Suprapubic skin (tissue), 4 donors: ENCODE measurements around the gene EFR3B. TPM values are rescaled to one million over a fixed set of nuclear protein-coding genes. Genes with fewer than 3 reads are reported as not detected.

ENCODE experiments used
- DNase-seq, 2 donors: peaks; one replicate each; pipeline ENCODE4 v3.0.0-alpha.2; 2019; ENCODE audit warnings: low spot score in 2 of 2
- H3K27ac ChIP-seq: fragments of 200-600 bp; sonication (generic); one replicate; pipeline ENCODE4 v1.5.1; 2019
- H3K27me3 ChIP-seq: fragments of 200-600 bp; sonication (generic); one replicate; pipeline ENCODE4 v1.5.1; 2019
- H3K36me3 ChIP-seq: fragments of 200-600 bp; sonication (generic); one replicate; pipeline ENCODE4 v1.5.1; 2019
- H3K4me1 ChIP-seq: fragments of 200-600 bp; sonication (generic); one replicate; pipeline ENCODE4 v1.5.1; 2019
- H3K4me3 ChIP-seq: fragments of 200-600 bp; sonication (generic); one replicate; pipeline ENCODE4 v1.5.1; 2019; ENCODE audit warnings: mild to moderate bottlenecking
- H3K9me3 ChIP-seq: fragments of 200-600 bp; sonication (generic); one replicate; pipeline ENCODE4 v1.5.1; 2019
- EP300 ChIP-seq: sonication (generic); formaldehyde crosslinking; IDR thresholded peaks from one replicate; pipeline ENCODE4 v1.6.1; 2017; ENCODE audit warnings: antibody characterized with exemption
- POLR2A ChIP-seq, 2 donors: fragments of 450-650 bp; IDR thresholded peaks; one replicate each; pipeline ENCODE4 v1.6.1; 2017; ENCODE audit warnings: antibody characterized with exemption in 2 of 2, mild to moderate bottlenecking in 2 of 2, moderate library complexity in 2 of 2
- POLR2AphosphoS5 ChIP-seq, 3 donors: sonication (generic); formaldehyde crosslinking; IDR thresholded peaks; one replicate each; pipeline ENCODE4 v1.6.1; 2017; ENCODE audit warnings: antibody characterized with exemption in 3 of 3
- WGBS: methylation state at CpG from one replicate; pipeline ENCODE4 v1.1.5; 2018; 5-methylcytosine and 5-hydroxymethylcytosine counted together
- total RNA-seq, 4 donors: library from RNA; depleted of rRNA; stranded (reverse); fragments of >200 nt; gene quantifications; one replicate each; pipeline ENCODE4 v1.1.0, GENCODE V29; 2016
- TF ChIP-seq, protein P1 (sequence below), 2 donors: fragments of 200-600 bp in 1 of 2; fragments of 450-650 bp in 1 of 2; sonication (generic) in 1 of 2; IDR thresholded peaks; one replicate each; pipeline ENCODE4 v1.5.1; 2016 to 2019; ENCODE audit warnings: antibody characterized with exemption in 2 of 2, mild to moderate bottlenecking in 1 of 2, moderate library complexity in 1 of 2

EFR3B gene
- total RNA-seq, 4 donors from 2014 or later, result 0.79 to 1.5 (median 1.2) TPM

DNA sequence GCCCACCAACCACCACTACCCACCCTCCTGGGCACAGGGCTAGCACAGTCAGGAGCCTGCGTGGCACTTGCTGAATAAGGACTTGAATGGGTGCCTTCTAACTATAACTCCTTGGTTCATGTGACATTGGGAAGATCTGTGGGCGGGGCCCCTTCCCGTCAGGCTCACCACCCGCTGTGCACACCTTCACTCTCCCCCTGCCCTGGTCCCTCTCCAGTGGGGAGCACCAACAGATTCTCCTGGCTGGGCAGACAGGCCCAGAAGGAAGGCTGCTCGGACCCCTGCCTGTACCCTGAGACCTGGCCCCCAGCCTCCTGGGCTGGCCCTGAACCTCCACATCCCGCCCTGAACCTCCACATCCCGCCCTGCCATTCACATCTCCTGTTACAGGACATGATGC, 159.9 kb downstream of the EFR3B start:
- no peaks in the 10 kb centered on the region for H3K36me3 ChIP-seq
- peaks cover 9% of the 10 kb centered on the region for H3K4me1 ChIP-seq
- no peak overlapping the region for H3K4me3 ChIP-seq
- DNase-seq, result no peak
- 86% methylated on average over 7 of the region's 7 CpGs for WGBS
- peaks cover 2% of the 10 kb centered on the region for H3K27me3 ChIP-seq
- no peak for TF ChIP-seq EP300
- TF ChIP-seq, protein P1, sequence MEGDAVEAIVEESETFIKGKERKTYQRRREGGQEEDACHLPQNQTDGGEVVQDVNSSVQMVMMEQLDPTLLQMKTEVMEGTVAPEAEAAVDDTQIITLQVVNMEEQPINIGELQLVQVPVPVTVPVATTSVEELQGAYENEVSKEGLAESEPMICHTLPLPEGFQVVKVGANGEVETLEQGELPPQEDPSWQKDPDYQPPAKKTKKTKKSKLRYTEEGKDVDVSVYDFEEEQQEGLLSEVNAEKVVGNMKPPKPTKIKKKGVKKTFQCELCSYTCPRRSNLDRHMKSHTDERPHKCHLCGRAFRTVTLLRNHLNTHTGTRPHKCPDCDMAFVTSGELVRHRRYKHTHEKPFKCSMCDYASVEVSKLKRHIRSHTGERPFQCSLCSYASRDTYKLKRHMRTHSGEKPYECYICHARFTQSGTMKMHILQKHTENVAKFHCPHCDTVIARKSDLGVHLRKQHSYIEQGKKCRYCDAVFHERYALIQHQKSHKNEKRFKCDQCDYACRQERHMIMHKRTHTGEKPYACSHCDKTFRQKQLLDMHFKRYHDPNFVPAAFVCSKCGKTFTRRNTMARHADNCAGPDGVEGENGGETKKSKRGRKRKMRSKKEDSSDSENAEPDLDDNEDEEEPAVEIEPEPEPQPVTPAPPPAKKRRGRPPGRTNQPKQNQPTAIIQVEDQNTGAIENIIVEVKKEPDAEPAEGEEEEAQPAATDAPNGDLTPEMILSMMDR (IDR thresholded peaks at IDR 0.05), result no peak
- TF ChIP-seq POLR2AphosphoS5 (IDR thresholded peaks at IDR 0.05), result no peak
- TF ChIP-seq POLR2A (IDR thresholded peaks at IDR 0.05), result no peak
- H3K9me3 ChIP-seq, result no peaks in the 10 kb centered on the region
- H3K27ac ChIP-seq, result no peak overlapping the region

DNA sequence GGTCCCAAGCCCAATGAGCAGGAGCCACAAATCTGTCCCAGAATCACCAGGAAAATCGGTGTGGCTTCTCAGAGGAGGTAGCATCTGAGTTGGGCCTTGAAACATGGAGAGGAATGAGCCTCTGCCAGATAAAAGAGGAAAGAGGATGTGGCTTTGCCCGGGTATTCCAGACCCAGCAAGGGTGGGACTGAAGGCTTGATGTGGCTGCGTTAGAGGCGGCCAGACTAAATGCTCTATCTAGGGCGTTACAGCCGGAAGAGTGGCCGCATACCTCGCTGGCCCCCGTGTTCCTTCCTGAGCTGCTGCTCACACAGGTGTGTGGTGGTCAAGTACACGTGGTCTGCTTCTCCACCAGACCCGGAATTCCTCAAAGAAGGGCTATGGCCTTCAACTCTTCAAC, 160.4 kb downstream of the EFR3B start:
- DNase-seq, result no peak
- Histone ChIP-seq H3K4me1 (peaks cover 9% of the 10 kb centered on the region), H3K27me3 (peaks cover 2% of the 10 kb centered on the region), H3K36me3 (no peaks in the 10 kb centered on the region), H3K4me3 (no peak overlapping the region), H3K27ac (no peak overlapping the region), H3K9me3 (no peaks in the 10 kb centered on the region)
- WGBS, result 75% methylated on average over 11 of the region's 11 CpGs
- TF ChIP-seq POLR2AphosphoS5 (IDR thresholded peaks at IDR 0.05) (no peak), EP300 (no peak), POLR2A (IDR thresholded peaks at IDR 0.05) (no peak)
- TF ChIP-seq, protein P1 (IDR thresholded peaks at IDR 0.05), result no peak

DNA sequence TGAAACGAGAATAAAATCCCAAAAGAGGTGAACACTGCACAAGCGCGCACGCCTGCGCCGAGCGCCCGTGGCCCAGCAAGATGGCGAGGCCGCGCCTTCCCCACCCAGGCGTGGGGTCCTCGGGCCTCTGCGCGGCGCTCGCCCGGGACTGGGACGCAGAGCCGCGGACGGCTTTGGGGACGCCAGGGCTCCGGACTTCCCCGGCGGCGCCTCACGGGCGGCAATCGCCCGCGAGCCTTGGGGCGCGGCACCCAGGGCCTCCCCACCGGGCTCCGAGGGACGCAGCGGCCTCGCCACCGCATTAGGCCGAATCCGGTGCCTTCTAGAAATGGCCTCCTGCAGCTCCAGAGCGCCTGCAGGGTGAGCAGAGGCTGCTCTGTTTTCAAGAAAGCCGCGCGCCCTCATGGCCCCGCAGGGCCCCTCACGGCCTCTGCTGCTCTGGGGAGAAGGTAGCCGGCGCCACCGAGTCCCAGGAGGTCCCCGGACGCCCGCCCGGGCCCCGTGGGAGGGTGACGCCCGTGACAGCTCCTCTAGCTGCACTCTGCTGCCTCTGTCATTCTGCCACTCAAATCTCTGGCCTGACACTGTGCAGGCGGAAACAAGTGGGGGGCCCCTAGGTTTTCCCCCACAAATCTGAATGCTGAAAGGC, 162.4 kb downstream of the EFR3B start:
- no peak for DNase-seq
- Histone ChIP-seq H3K27me3 (peaks cover 2% of the 10 kb centered on the region), H3K4me1 (peaks cover 2% of the 10 kb centered on the region), H3K27ac (no peak overlapping the region), H3K4me3 (peak overlapping the region; percentile 38), H3K36me3 (no peaks in the 10 kb centered on the region), H3K9me3 (no peaks in the 10 kb centered on the region)
- TF ChIP-seq, protein P1 (IDR thresholded peaks at IDR 0.05), result no peak
- TF ChIP-seq POLR2A (IDR thresholded peaks at IDR 0.05), result no peak
- no peak for TF ChIP-seq POLR2AphosphoS5 (IDR thresholded peaks at IDR 0.05)
- TF ChIP-seq EP300, result no peak
- WGBS, result 45% methylated on average over 27 of the region's 59 CpGs

DNA sequence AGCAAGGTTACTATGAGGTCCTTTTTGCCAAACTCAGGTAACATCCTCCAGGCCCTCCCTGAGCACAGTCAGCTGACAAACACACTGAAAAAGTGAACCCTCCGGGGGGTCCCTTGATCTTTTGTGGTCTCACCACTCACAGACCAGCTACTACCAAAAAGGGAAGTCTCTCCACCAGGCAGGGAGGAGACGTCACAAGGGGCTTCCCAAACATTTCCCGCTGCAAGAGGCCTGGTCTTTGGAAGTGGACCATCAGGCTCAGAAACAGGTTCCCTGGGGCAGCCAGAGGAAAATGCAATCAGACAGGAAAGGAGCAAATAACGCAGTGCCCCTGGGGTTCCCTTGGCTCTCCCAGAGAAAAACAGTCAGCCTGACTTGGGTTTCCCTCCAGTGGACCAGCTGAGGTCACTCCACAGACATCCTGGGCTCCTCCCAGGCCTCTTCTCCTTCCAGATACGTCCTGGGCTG, 165.2 kb downstream of the EFR3B start:
- no peak for DNase-seq
- 75% methylated on average over 4 of the region's 5 CpGs for WGBS
- Histone ChIP-seq H3K27me3 (peaks cover 2% of the 10 kb centered on the region), H3K36me3 (no peaks in the 10 kb centered on the region), H3K27ac (no peak overlapping the region), H3K4me3 (no peak overlapping the region), H3K9me3 (no peaks in the 10 kb centered on the region), H3K4me1 (peaks cover 2% of the 10 kb centered on the region)
- TF ChIP-seq, protein P1 (IDR thresholded peaks at IDR 0.05), result no peak
- TF ChIP-seq POLR2A (IDR thresholded peaks at IDR 0.05) (no peak), EP300 (no peak), POLR2AphosphoS5 (IDR thresholded peaks at IDR 0.05) (no peak)

Other genes with a start within 250 kb of the EFR3B start
- gene PTRHD1, start 248.7 kb upstream of the EFR3B start, total RNA-seq, result 10 to 100 TPM; 22.9 to 53.3 (median 31.6) TPM
- 10 to 100 TPM in 1 of 4 donors, 1 to 10 TPM in 3; 3.5 to 12.2 (median 7.7) TPM for gene CENPO, start 248.7 kb upstream of the EFR3B start, total RNA-seq
- gene ADCY3, start 121.8 kb upstream of the EFR3B start, total RNA-seq, result 100 to 1,000 TPM in 1 of 4 donors, 10 to 100 TPM in 3; 45.2 to 108 (median 66.9) TPM
- gene DNAJC27, start 70.1 kb upstream of the EFR3B start, total RNA-seq, result 1 to 10 TPM; 3.1 to 6.4 (median 4.3) TPM
- gene POMC, start 126.5 kb downstream of the EFR3B start, total RNA-seq, result 10 to 100 TPM in 1 of 4 donors, 1 to 10 TPM in 3; 2.6 to 11.4 (median 5.9) TPM